Osteocyte (in vitro differentiated cells): ENCODE measurements around the gene WFDC9. TPM values are rescaled to one million over a fixed set of nuclear protein-coding genes. Genes with fewer than 3 reads are reported as not detected.
"Not testable (repeated sequence)": the region's sequence is repeated elsewhere in the genome, so short reads cannot be mapped to it uniquely, and the experiment has no call there.

Experiments used
- DNase-seq: peaks from one replicate; pipeline ENCODE4 v3.0.0; 2021; ENCODE audit warnings: mixed read lengths; ENCODE audit not compliant: unreplicated experiment; ENCODE audit errors: extremely low spot score
- H3K27ac Mint-ChIP-seq: one replicate; pipeline ENCODE4 v1.8.0; 2021; ENCODE audit warnings: mild to moderate bottlenecking, mixed read lengths; ENCODE audit not compliant: unreplicated experiment
- H3K27me3 Mint-ChIP-seq: one replicate; pipeline ENCODE4 v1.8.0; 2021; ENCODE audit warnings: mixed read lengths; ENCODE audit not compliant: unreplicated experiment
- H3K36me3 Mint-ChIP-seq: one replicate; pipeline ENCODE4 v1.8.0; 2021; ENCODE audit warnings: mixed read lengths; ENCODE audit not compliant: unreplicated experiment
- H3K4me1 Mint-ChIP-seq: one replicate; pipeline ENCODE4 v1.8.0; 2021; ENCODE audit warnings: mixed read lengths; ENCODE audit not compliant: unreplicated experiment
- H3K4me3 Mint-ChIP-seq: one replicate; pipeline ENCODE4 v1.8.0; 2021; ENCODE audit warnings: mild to moderate bottlenecking, moderate library complexity, mixed read lengths; ENCODE audit not compliant: unreplicated experiment
- H3K9me3 Mint-ChIP-seq: one replicate; pipeline ENCODE4 v1.8.0; 2021; ENCODE audit warnings: mixed read lengths; ENCODE audit not compliant: unreplicated experiment
- CTCF ChIP-seq: fragments of 200-600 bp; sonication (generic); IDR thresholded peaks from 2 replicates; pipeline ENCODE4 v1.5.0; 2021; ENCODE audit warnings: antibody characterized with exemption, mild to moderate bottlenecking, moderate library complexity
- total RNA-seq: library from RNA; stranded (reverse); gene quantifications from 2 replicates; pipeline ENCODE4 v1.2.1, GENCODE V29; 2021

The WFDC9 gene
- total RNA-seq, 1 donor from 2014 or later = not detected

- no peaks in the 10 kb centered on the region for H3K4me1 Mint-ChIP-seq
- TF ChIP-seq CTCF = no peak
- peaks cover 7% of the 10 kb centered on the region for H3K27me3 Mint-ChIP-seq
- H3K9me3 Mint-ChIP-seq = no peaks in the 10 kb centered on the region
- no peaks in the 10 kb centered on the region for H3K36me3 Mint-ChIP-seq
- no peak overlapping the region for H3K27ac Mint-ChIP-seq
- DNase-seq = no peak
- no peak overlapping the region for H3K4me3 Mint-ChIP-seq
Observed at GRCh38 chr20:45593498-45593897, 37.6 kb downstream of the WFDC9 start.

DNA sequence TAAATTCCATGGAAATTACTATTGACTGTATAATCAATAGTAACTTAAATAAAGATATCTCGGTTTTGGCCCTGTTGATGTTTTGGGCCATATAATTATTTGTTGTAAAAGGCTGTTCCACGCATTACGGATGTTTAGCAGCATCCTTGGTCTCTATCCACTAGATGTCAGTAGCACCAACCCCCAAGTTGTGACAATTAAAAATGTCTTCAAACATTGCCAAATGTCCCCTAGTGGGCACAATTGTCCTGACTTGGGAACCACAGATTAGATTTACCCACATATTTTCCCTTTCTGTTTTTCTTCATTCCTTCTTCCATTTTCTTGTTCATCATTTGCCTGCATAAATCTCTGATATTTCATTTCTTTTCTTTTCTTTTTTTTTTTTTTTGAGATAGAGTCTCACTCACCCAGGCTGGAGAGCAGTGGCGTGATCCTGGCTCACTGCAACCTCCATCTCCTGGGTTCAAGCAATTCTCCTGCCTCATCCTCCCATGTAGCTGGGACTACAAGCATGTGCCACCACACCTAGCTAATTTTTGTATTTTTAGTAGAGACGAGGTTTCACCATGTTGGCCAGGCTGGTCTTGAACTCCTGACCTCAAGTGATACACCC is 38.4 kb downstream of the WFDC9 start:
- Mint-ChIP-seq H3K4me1 (no peaks in the 10 kb centered on the region), H3K9me3 (no peaks in the 10 kb centered on the region), H3K27me3 (peaks cover 14% of the 10 kb centered on the region), H3K27ac (no peak overlapping the region), H3K4me3 (no peak overlapping the region), H3K36me3 (no peaks in the 10 kb centered on the region)
- TF ChIP-seq CTCF = peak; percentile 52
- no peak for DNase-seq

GRCh38 chr20:45589725-45590124 is 41.4 kb downstream of the WFDC9 start:
- Mint-ChIP-seq H3K4me1 (no peaks in the 10 kb centered on the region), H3K27ac (no peak overlapping the region), H3K4me3 (no peak overlapping the region), H3K27me3 (peaks cover 14% of the 10 kb centered on the region), H3K9me3 (no peaks in the 10 kb centered on the region), H3K36me3 (no peaks in the 10 kb centered on the region)
- no peak for DNase-seq
- TF ChIP-seq CTCF = no peak

GRCh38 chr20:45588800-45589199 is 42.3 kb downstream of the WFDC9 start:
- H3K9me3 Mint-ChIP-seq = no peaks in the 10 kb centered on the region
- TF ChIP-seq CTCF = no peak
- peaks cover 14% of the 10 kb centered on the region for H3K27me3 Mint-ChIP-seq
- no peaks in the 10 kb centered on the region for H3K36me3 Mint-ChIP-seq
- no peak overlapping the region for H3K27ac Mint-ChIP-seq
- no peaks in the 10 kb centered on the region for H3K4me1 Mint-ChIP-seq
- no peak for DNase-seq
- H3K4me3 Mint-ChIP-seq = no peak overlapping the region

GRCh38 chr20:45585986-45586385 is 45.1 kb downstream of the WFDC9 start:
- not testable (repeated sequence) for H3K27ac Mint-ChIP-seq, H3K9me3 Mint-ChIP-seq, H3K4me1 Mint-ChIP-seq, H3K4me3 Mint-ChIP-seq, DNase-seq, H3K36me3 Mint-ChIP-seq
- peaks cover 27% of the 10 kb centered on the region for H3K27me3 Mint-ChIP-seq

- not testable (repeated sequence) for H3K4me1 Mint-ChIP-seq, H3K9me3 Mint-ChIP-seq, H3K27ac Mint-ChIP-seq, DNase-seq, H3K4me3 Mint-ChIP-seq, H3K36me3 Mint-ChIP-seq
- H3K27me3 Mint-ChIP-seq = peaks cover 33% of the 10 kb centered on the region
Observed at GRCh38 chr20:45584294-45584693, 46.8 kb downstream of the WFDC9 start.
